Stimulated activated naive CD8-positive, alpha-beta T cell treated with anti-CD3 and anti-CD28 coated beads, Interleukin-15, Interleukin-2, amounts not matched to agents 100 U/mL and 50 U/mL, for 24 hours (primary cell): Measurements from ENCODE around the gene SNX1.
"Not testable (repeated sequence)": the region's sequence is repeated elsewhere in the genome, so short reads cannot be mapped to it uniquely, and the experiment has no call there.

ENCODE experiments used
- ATAC-seq: fragments of 150-1000 bp; cut with Tn5 transposase; one replicate; pipeline ENCODE4 v1.10.0; 2021
- DNase-seq: peaks from one replicate; pipeline ENCODE4 v3.0.0; 2021

The SNX1 gene

GRCh38 chr15:64117759-64118487 is 22.1 kb downstream of the SNX1 start:
- DNase-seq = no peak

GRCh38 chr15:64120322-64120721 is 24.5 kb downstream of the SNX1 start:
- not testable (repeated sequence) for DNase-seq, ATAC-seq

More at GRCh38 chr15:64117759-64118487, 22.1 kb downstream of the SNX1 start:
- no peak for ATAC-seq

- ATAC-seq (no peak), DNase-seq (no peak)
Measured at GRCh38 chr15:64121614-64122013, 25.8 kb downstream of the SNX1 start.

GRCh38 chr15:64122444-64122843 is 26.7 kb downstream of the SNX1 start:
- ATAC-seq (no peak), DNase-seq (no peak)

GRCh38 chr15:64122936-64123351 is 27.2 kb downstream of the SNX1 start:
- DNase-seq = no peak
- no peak for ATAC-seq

- no peak for ATAC-seq
- no peak for DNase-seq
Measured at GRCh38 chr15:64125978-64126377, 30.2 kb downstream of the SNX1 start.

GRCh38 chr15:64127521-64128270 is 31.9 kb downstream of the SNX1 start:
- no peak for ATAC-seq
- no peak for DNase-seq

GRCh38 chr15:64130159-64130558 is 34.4 kb downstream of the SNX1 start:
- DNase-seq = no peak
- ATAC-seq = no peak

- no peak for DNase-seq
- ATAC-seq = no peak
Measured at GRCh38 chr15:64131547-64131946, 35.8 kb downstream of the SNX1 start.

GRCh38 chr15:64132217-64132616 is 36.4 kb downstream of the SNX1 start:
- no peak for ATAC-seq
- DNase-seq = no peak

- DNase-seq = no peak
- ATAC-seq = no peak
Measured at GRCh38 chr15:64133623-64134344, 38.0 kb downstream of the SNX1 start.

GRCh38 chr15:64134345-64134829 is 38.6 kb downstream of the SNX1 start:
- ATAC-seq (no peak), DNase-seq (no peak)

- DNase-seq (no peak), ATAC-seq (no peak)
Measured at GRCh38 chr15:64136347-64136746, 40.6 kb downstream of the SNX1 start.

- DNase-seq (no peak), ATAC-seq (no peak)
Measured at GRCh38 chr15:64137226-64137833, 41.5 kb downstream of the SNX1 start.

GRCh38 chr15:64138331-64138941 is 42.7 kb downstream of the SNX1 start:
- no peak for DNase-seq
- no peak for ATAC-seq

GRCh38 chr15:64141798-64142512 is 46.2 kb downstream of the SNX1 start:
- ATAC-seq (no peak), DNase-seq (no peak)

GRCh38 chr15:64143276-64143675 is 47.5 kb downstream of the SNX1 start:
- DNase-seq = no peak
- ATAC-seq = no peak

- DNase-seq (no peak), ATAC-seq (no peak)
Measured at GRCh38 chr15:64144192-64144564, 48.4 kb downstream of the SNX1 start.

GRCh38 chr15:64144565-64145281 is 48.9 kb downstream of the SNX1 start:
- DNase-seq (no peak), ATAC-seq (no peak)

GRCh38 chr15:64146041-64146440 is 50.3 kb downstream of the SNX1 start:
- no peak for DNase-seq
- ATAC-seq = no peak

- DNase-seq (no peak), ATAC-seq (no peak)
Measured at GRCh38 chr15:64146520-64146884, 50.7 kb downstream of the SNX1 start.
